Right lung (tissue), 5 donors: Measurements from ENCODE around the gene HSPB1. TPM values are rescaled to one million over a fixed set of nuclear protein-coding genes. Genes with fewer than 3 reads are reported as not detected.
"Not testable (repeated sequence)": the region's sequence is repeated elsewhere in the genome, so short reads cannot be mapped to it uniquely, and the experiment has no call there.

Experiments used
- DNase-seq, 2 donors: peaks; one replicate each; pipeline ENCODE4 v3.0.0-alpha.2; 2013
- polyA plus RNA-seq, 5 donors: library from polyadenylated mRNA; unstranded; fragments of 120-200 nt; gene quantifications; one replicate each; pipeline versions ENCODE4 v1.2.1 to v1.2.3, GENCODE V29; 2013; ENCODE audit warnings: inconsistent platforms in 1 of 5, low replicate concordance in 1 of 5; ENCODE audit not compliant: insufficient read length in 5 of 5, insufficient read depth in 1 of 5

HSPB1 gene
- polyA plus RNA-seq, 5 donors = 197 to 594 (median 269) TPM

- no peak for DNase-seq
Observed at GRCh38 chr7:76330261-76330660, 27.8 kb downstream of the HSPB1 start.

GRCh38 chr7:76330673-76331072, 28.2 kb downstream of the HSPB1 start:
- no peak for DNase-seq

GRCh38 chr7:76332078-76332477, 29.6 kb downstream of the HSPB1 start:
- DNase-seq = no peak

GRCh38 chr7:76333511-76334101, 31.1 kb downstream of the HSPB1 start:
- no peak for DNase-seq

GRCh38 chr7:76334320-76334967, 32.0 kb downstream of the HSPB1 start:
- DNase-seq = no peak

GRCh38 chr7:76335417-76335816, 32.9 kb downstream of the HSPB1 start:
- DNase-seq = not testable (repeated sequence)

GRCh38 chr7:76336094-76336493, 33.6 kb downstream of the HSPB1 start:
- no peak for DNase-seq

GRCh38 chr7:76337147-76337546, 34.7 kb downstream of the HSPB1 start:
- DNase-seq = no peak

- no peak for DNase-seq
Observed at GRCh38 chr7:76338298-76339084, 36.0 kb downstream of the HSPB1 start.

GRCh38 chr7:76340617-76341131, 38.2 kb downstream of the HSPB1 start:
- no peak for DNase-seq

GRCh38 chr7:76342222-76342621, 39.7 kb downstream of the HSPB1 start:
- no peak for DNase-seq

GRCh38 chr7:76343294-76343930, 40.9 kb downstream of the HSPB1 start:
- DNase-seq = no peak

GRCh38 chr7:76343931-76344321, 41.5 kb downstream of the HSPB1 start:
- DNase-seq = no peak

GRCh38 chr7:76346097-76346496, 43.6 kb downstream of the HSPB1 start:
- DNase-seq = no peak

GRCh38 chr7:76346778-76347177, 44.3 kb downstream of the HSPB1 start:
- DNase-seq = no peak

GRCh38 chr7:76347710-76348109, 45.2 kb downstream of the HSPB1 start:
- DNase-seq = no peak

- DNase-seq = no peak
Observed at GRCh38 chr7:76349313-76349885, 46.9 kb downstream of the HSPB1 start.

GRCh38 chr7:76351372-76351771, 48.9 kb downstream of the HSPB1 start:
- DNase-seq = no peak

- DNase-seq = no peak
Observed at GRCh38 chr7:76352193-76352592, 49.7 kb downstream of the HSPB1 start.

- no peak for DNase-seq
Observed at GRCh38 chr7:76353744-76354143, 51.3 kb downstream of the HSPB1 start.
